Uterus (tissue), 2 donors: ENCODE results near the gene ENTPD7.

Experiments used
- POLR2A ChIP-seq, 2 donors: fragments of 450-650 bp; IDR thresholded peaks; one replicate each; pipeline ENCODE4 v1.6.1; 2016; ENCODE audit warnings: antibody characterized with exemption in 2 of 2, mild to moderate bottlenecking in 1 of 2, moderate library complexity in 1 of 2
- TF ChIP-seq, protein P1 (sequence below), 4 experiments: fragments of 200-600 bp in 2 of 4; fragments of 450-650 bp in 2 of 4; sonication (generic) in 2 of 4; IDR thresholded peaks; one replicate each; pipeline ENCODE4 v1.5.1; 2016 to 2019; ENCODE audit warnings: antibody characterized with exemption in 4 of 4, mild to moderate bottlenecking in 2 of 4, moderate library complexity in 1 of 4

DNA sequence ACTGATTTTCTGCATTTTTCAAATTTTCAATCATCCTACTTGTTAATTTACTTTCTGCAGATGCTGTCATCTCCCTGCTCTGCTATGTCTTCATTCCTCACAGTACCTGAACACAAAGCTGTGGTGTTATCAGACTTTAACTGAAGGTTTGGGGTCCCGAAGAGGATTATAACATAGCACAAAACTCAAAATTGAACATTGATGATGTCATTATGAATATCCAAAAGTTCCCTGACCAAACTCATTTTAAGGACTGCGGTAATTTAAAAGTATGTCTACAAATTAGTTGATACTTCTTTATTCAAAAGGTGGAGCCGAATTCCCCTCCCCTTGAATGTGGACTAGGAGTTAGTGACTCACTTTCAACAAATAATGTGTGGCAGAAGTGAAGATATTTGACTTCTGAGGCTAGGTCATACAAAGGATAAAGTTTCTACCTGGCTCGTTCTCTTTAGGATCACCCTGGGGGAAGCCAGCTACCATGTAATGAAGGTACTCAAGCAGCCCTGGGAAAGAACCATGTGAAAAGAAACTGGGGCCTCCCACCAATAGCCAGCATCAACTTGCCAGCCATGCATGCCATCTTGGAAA is 6.4 kb upstream of the ENTPD7 start:
- TF ChIP-seq, protein P1, sequence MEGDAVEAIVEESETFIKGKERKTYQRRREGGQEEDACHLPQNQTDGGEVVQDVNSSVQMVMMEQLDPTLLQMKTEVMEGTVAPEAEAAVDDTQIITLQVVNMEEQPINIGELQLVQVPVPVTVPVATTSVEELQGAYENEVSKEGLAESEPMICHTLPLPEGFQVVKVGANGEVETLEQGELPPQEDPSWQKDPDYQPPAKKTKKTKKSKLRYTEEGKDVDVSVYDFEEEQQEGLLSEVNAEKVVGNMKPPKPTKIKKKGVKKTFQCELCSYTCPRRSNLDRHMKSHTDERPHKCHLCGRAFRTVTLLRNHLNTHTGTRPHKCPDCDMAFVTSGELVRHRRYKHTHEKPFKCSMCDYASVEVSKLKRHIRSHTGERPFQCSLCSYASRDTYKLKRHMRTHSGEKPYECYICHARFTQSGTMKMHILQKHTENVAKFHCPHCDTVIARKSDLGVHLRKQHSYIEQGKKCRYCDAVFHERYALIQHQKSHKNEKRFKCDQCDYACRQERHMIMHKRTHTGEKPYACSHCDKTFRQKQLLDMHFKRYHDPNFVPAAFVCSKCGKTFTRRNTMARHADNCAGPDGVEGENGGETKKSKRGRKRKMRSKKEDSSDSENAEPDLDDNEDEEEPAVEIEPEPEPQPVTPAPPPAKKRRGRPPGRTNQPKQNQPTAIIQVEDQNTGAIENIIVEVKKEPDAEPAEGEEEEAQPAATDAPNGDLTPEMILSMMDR (IDR thresholded peaks at IDR 0.05) = no peak
- no peak for TF ChIP-seq POLR2A (IDR thresholded peaks at IDR 0.05)
